GM19025 (cell line): ENCODE results near the gene RINT1.
"Not testable (repeated sequence)": the region's sequence is repeated elsewhere in the genome, so short reads cannot be mapped to it uniquely, and the experiment has no call there.

Experiments
- ATAC-seq: cut with Tn5 transposase; IDR thresholded peaks from one replicate; pipeline ENCODE4 v1.9.1; 2021; ENCODE audit warnings: mild to moderate bottlenecking, low read depth, moderate library complexity; ENCODE audit not compliant: unreplicated experiment

Gene RINT1

GRCh38 chr7:105594034-105594433, 62.0 kb downstream of the RINT1 start:
- ATAC-seq: no peak

GRCh38 chr7:105596866-105597265, 64.9 kb downstream of the RINT1 start:
- no peak for ATAC-seq

GRCh38 chr7:105599080-105599479, 67.1 kb downstream of the RINT1 start:
- not testable (repeated sequence) for ATAC-seq

- ATAC-seq: no peak
Measured at GRCh38 chr7:105599551-105599950, 67.5 kb downstream of the RINT1 start.

GRCh38 chr7:105600720-105601550, 68.9 kb downstream of the RINT1 start:
- no peak for ATAC-seq

- no peak for ATAC-seq
Measured at GRCh38 chr7:105602325-105603305, 70.6 kb downstream of the RINT1 start.

- no peak for ATAC-seq
Measured at GRCh38 chr7:105610165-105610930, 78.3 kb downstream of the RINT1 start.

- ATAC-seq: no peak
Measured at GRCh38 chr7:105611856-105612775, 80.1 kb downstream of the RINT1 start.

GRCh38 chr7:105612806-105613205, 80.8 kb downstream of the RINT1 start:
- no peak for ATAC-seq

GRCh38 chr7:105613611-105614330, 81.8 kb downstream of the RINT1 start:
- no peak for ATAC-seq

GRCh38 chr7:105614341-105614840, 82.4 kb downstream of the RINT1 start:
- no peak for ATAC-seq
